WTC11 (cell line): ENCODE results near the gene EPHA6. TPM values are rescaled to one million over a fixed set of nuclear protein-coding genes. Genes with fewer than 3 reads are reported as not detected.

ENCODE experiments used
- ATAC-seq: fragments of 200-7000 bp; cut with Tn5 transposase; 2 replicates; pipeline ENCODE4 v1.10.0; 2021; ENCODE audit warnings: mild to moderate bottlenecking, moderate library complexity
- CTCF ChIA-PET: fragments of 300-600 bp; sonication (Branson Sonifier 250); formaldehyde crosslinking; loops from one replicate; lab custom pipeline; 2021; ENCODE audit warnings: antibody characterized with exemption; lab: Charles Lee
- POLR2A ChIA-PET: fragments of 350-600 bp; sonication (Branson Sonifier 250); formaldehyde crosslinking; loops from one replicate; lab custom pipeline; 2021; ENCODE audit warnings: antibody characterized with exemption; lab: Charles Lee
- DNase-seq: peaks from one replicate; pipeline ENCODE4 v3.0.0; 2021; ENCODE audit warnings: low spot score
- H3K27ac Mint-ChIP-seq: 2 replicates; pipeline ENCODE4 v1.8.0; 2021; ENCODE audit warnings: mixed read lengths
- H3K27me3 Mint-ChIP-seq: 2 replicates; pipeline ENCODE4 v1.8.0; 2021; ENCODE audit warnings: low read depth, mild to moderate bottlenecking, moderate library complexity, mixed read lengths
- H3K36me3 Mint-ChIP-seq: 2 replicates; pipeline ENCODE4 v1.8.0; 2021; ENCODE audit warnings: mixed read lengths
- H3K4me1 Mint-ChIP-seq: 2 replicates; pipeline ENCODE4 v1.8.0; 2022; ENCODE audit warnings: mixed read lengths
- H3K4me3 Mint-ChIP-seq: 2 replicates; pipeline ENCODE4 v1.8.0; 2021; ENCODE audit warnings: mild to moderate bottlenecking, moderate library complexity, mixed read lengths
- H3K9me3 Mint-ChIP-seq: 2 replicates; pipeline ENCODE4 v1.8.0; 2021; ENCODE audit warnings: mixed read lengths
- CREB1 ChIP-seq: sonication (generic); formaldehyde crosslinking; IDR thresholded peaks from 2 replicates; pipeline ENCODE4 v1.8.0; 2023; ENCODE audit warnings: mild to moderate bottlenecking, missing genetic modification reagents
- ELF4 ChIP-seq: sonication (generic); formaldehyde crosslinking; IDR thresholded peaks from 2 replicates; pipeline ENCODE4 v1.8.1; 2022; ENCODE audit warnings: low read depth, mild to moderate bottlenecking, moderate library complexity, missing genetic modification reagents
- EMX1 ChIP-seq: fragments of 250-450 bp; sonication (Bioruptor Pico); IDR thresholded peaks from 2 replicates; pipeline ENCODE4 v1.8.0; 2021; ENCODE audit warnings: mild to moderate bottlenecking
- ERG ChIP-seq: fragments of 250-450 bp; sonication (Bioruptor Pico); IDR thresholded peaks from 2 replicates; pipeline ENCODE4 v1.8.0; 2021; ENCODE audit warnings: mild to moderate bottlenecking
- HMGA2 ChIP-seq: fragments of 250-450 bp; sonication (Bioruptor Pico); IDR thresholded peaks from 2 replicates; pipeline ENCODE4 v1.4.0; 2021; ENCODE audit warnings: mild to moderate bottlenecking, moderate library complexity
- JAZF1 ChIP-seq: fragments of 250-450 bp; sonication (Bioruptor Pico); IDR thresholded peaks from 2 replicates; pipeline ENCODE4 v1.9.0; 2021; ENCODE audit warnings: moderate library complexity, mild to moderate bottlenecking, inconsistent platforms
- JUN ChIP-seq: sonication (generic); formaldehyde crosslinking; IDR thresholded peaks from 2 replicates; pipeline ENCODE4 v1.8.0; 2023; ENCODE audit warnings: mild to moderate bottlenecking, missing genetic modification reagents
- NFE2L1 ChIP-seq: sonication (generic); formaldehyde crosslinking; IDR thresholded peaks from 2 replicates; pipeline ENCODE4 v1.8.1; 2023; ENCODE audit warnings: missing genetic modification reagents
- NFYB ChIP-seq: sonication (generic); formaldehyde crosslinking; conservative IDR thresholded peaks from 2 replicates; pipeline ENCODE4 v1.8.0; 2022; ENCODE audit warnings: low read depth, missing genetic modification reagents
- NR2C2 ChIP-seq: sonication (generic); formaldehyde crosslinking; IDR thresholded peaks from 2 replicates; pipeline ENCODE4 v1.8.0; 2022; ENCODE audit warnings: mild to moderate bottlenecking, missing genetic modification reagents
- NR3C1 ChIP-seq: sonication (generic); formaldehyde crosslinking; conservative IDR thresholded peaks from 2 replicates; pipeline ENCODE4 v1.8.1; 2023; ENCODE audit warnings: low read depth, mild to moderate bottlenecking, missing genetic modification reagents
- OVOL2 ChIP-seq: fragments of 250-450 bp; sonication (Bioruptor Pico); IDR thresholded peaks from 2 replicates; pipeline ENCODE4 v1.9.0; 2021; ENCODE audit warnings: mild to moderate bottlenecking, borderline replicate concordance
- SOX15 ChIP-seq: fragments of 250-450 bp; sonication (Bioruptor Pico); IDR thresholded peaks from 2 replicates; pipeline ENCODE4 v1.9.0; 2021; ENCODE audit warnings: mild to moderate bottlenecking
- ZNF138 ChIP-seq: sonication (generic); formaldehyde crosslinking; conservative IDR thresholded peaks from 2 replicates; pipeline ENCODE4 v1.8.1; 2022; ENCODE audit warnings: mild to moderate bottlenecking, moderate library complexity, missing genetic modification reagents
- ZNF232 ChIP-seq: sonication (generic); formaldehyde crosslinking; IDR thresholded peaks from 2 replicates; pipeline ENCODE4 v1.8.0; 2022; ENCODE audit warnings: mild to moderate bottlenecking, missing genetic modification reagents
- ZNF263 ChIP-seq: sonication (generic); formaldehyde crosslinking; IDR thresholded peaks from 2 replicates; pipeline ENCODE4 v1.8.1; 2022; ENCODE audit warnings: low read depth, mild to moderate bottlenecking, moderate library complexity, missing genetic modification reagents
- ZNF317 ChIP-seq: sonication (generic); formaldehyde crosslinking; IDR thresholded peaks from 2 replicates; pipeline ENCODE4 v1.8.1; 2023; ENCODE audit warnings: low read depth, mild to moderate bottlenecking, moderate library complexity, missing genetic modification reagents, borderline replicate concordance
- ZNF532 ChIP-seq: fragments of 250-450 bp; sonication (Bioruptor Pico); IDR thresholded peaks from 2 replicates; pipeline ENCODE4 v1.9.0; 2021; ENCODE audit warnings: mild to moderate bottlenecking, borderline replicate concordance
- total RNA-seq: library from RNA; stranded (reverse); gene quantifications from 3 replicates; pipeline ENCODE4 v1.2.3, GENCODE V29; 2021
- TF ChIP-seq, protein P1 (sequence below): fragments of 250-450 bp; sonication (Bioruptor Pico); IDR thresholded peaks from 2 replicates; pipeline ENCODE4 v2.1.2; 2022; ENCODE audit warnings: mild to moderate bottlenecking, moderate library complexity
- TF ChIP-seq, protein P2 (sequence below): sonication (generic); formaldehyde crosslinking; IDR thresholded peaks from 2 replicates; pipeline ENCODE4 v1.8.1; 2022; ENCODE audit warnings: missing genetic modification reagents, borderline replicate concordance
- TF ChIP-seq, protein P3 (sequence below): sonication (generic); formaldehyde crosslinking; IDR thresholded peaks from 2 replicates; pipeline ENCODE4 v1.8.1; 2023; ENCODE audit warnings: mild to moderate bottlenecking, missing genetic modification reagents, moderate library complexity
- TF ChIP-seq, protein P4 (sequence below): sonication (generic); formaldehyde crosslinking; IDR thresholded peaks from 2 replicates; pipeline ENCODE4 v1.8.1; 2022; ENCODE audit warnings: low read depth, missing genetic modification reagents, borderline replicate concordance
- TF ChIP-seq, protein P5 (sequence below): sonication (generic); formaldehyde crosslinking; IDR thresholded peaks from 2 replicates; pipeline ENCODE4 v1.8.1; 2023; ENCODE audit warnings: mild to moderate bottlenecking, missing genetic modification reagents, moderate library complexity

EPHA6 gene
- total RNA-seq, 1 experiment from 2014 or later: 2.1 TPM

GRCh38 chr3:97389936-97390335, 575.5 kb downstream of the EPHA6 start:
- no peak for DNase-seq
- CTCF ChIA-PET: no interaction called here
- peaks cover 33% of the 10 kb centered on the region for H3K4me1 Mint-ChIP-seq
- TF ChIP-seq, protein P1, sequence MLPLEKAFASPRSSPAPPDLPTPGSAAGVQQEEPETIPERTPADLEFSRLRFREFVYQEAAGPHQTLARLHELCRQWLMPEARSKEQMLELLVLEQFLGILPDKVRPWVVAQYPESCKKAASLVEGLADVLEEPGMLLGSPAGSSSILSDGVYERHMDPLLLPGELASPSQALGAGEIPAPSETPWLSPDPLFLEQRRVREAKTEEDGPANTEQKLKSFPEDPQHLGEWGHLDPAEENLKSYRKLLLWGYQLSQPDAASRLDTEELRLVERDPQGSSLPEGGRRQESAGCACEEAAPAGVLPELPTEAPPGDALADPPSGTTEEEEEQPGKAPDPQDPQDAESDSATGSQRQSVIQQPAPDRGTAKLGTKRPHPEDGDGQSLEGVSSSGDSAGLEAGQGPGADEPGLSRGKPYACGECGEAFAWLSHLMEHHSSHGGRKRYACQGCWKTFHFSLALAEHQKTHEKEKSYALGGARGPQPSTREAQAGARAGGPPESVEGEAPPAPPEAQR (CRISPR knock-in tag): no peak
- TF ChIP-seq NFE2L1: no peak
- TF ChIP-seq NR2C2 (CRISPR knock-in tag): no peak
- no peak for TF ChIP-seq EMX1 (CRISPR knock-in tag)
- no peak for TF ChIP-seq JAZF1 (CRISPR knock-in tag)
- TF ChIP-seq NR3C1: no peak
- TF ChIP-seq OVOL2: no peak
- TF ChIP-seq, protein P2, sequence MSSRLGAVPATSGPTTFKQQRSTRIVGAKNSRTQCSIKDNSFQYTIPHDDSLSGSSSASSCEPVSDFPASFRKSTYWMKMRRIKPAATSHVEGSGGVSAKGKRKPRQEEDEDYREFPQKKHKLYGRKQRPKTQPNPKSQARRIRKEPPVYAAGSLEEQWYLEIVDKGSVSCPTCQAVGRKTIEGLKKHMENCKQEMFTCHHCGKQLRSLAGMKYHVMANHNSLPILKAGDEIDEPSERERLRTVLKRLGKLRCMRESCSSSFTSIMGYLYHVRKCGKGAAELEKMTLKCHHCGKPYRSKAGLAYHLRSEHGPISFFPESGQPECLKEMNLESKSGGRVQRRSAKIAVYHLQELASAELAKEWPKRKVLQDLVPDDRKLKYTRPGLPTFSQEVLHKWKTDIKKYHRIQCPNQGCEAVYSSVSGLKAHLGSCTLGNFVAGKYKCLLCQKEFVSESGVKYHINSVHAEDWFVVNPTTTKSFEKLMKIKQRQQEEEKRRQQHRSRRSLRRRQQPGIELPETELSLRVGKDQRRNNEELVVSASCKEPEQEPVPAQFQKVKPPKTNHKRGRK (CRISPR knock-in tag): no peak
- no peak for TF ChIP-seq ZNF232
- TF ChIP-seq ERG (CRISPR knock-in tag): no peak
- TF ChIP-seq, protein P3, sequence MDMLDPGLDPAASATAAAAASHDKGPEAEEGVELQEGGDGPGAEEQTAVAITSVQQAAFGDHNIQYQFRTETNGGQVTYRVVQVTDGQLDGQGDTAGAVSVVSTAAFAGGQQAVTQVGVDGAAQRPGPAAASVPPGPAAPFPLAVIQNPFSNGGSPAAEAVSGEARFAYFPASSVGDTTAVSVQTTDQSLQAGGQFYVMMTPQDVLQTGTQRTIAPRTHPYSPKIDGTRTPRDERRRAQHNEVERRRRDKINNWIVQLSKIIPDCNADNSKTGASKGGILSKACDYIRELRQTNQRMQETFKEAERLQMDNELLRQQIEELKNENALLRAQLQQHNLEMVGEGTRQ (CRISPR knock-in tag): no peak
- no peak for TF ChIP-seq ZNF138
- TF ChIP-seq, protein P4, sequence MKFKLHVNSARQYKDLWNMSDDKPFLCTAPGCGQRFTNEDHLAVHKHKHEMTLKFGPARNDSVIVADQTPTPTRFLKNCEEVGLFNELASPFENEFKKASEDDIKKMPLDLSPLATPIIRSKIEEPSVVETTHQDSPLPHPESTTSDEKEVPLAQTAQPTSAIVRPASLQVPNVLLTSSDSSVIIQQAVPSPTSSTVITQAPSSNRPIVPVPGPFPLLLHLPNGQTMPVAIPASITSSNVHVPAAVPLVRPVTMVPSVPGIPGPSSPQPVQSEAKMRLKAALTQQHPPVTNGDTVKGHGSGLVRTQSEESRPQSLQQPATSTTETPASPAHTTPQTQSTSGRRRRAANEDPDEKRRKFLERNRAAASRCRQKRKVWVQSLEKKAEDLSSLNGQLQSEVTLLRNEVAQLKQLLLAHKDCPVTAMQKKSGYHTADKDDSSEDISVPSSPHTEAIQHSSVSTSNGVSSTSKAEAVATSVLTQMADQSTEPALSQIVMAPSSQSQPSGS (CRISPR knock-in tag): no peak
- TF ChIP-seq, protein P5, sequence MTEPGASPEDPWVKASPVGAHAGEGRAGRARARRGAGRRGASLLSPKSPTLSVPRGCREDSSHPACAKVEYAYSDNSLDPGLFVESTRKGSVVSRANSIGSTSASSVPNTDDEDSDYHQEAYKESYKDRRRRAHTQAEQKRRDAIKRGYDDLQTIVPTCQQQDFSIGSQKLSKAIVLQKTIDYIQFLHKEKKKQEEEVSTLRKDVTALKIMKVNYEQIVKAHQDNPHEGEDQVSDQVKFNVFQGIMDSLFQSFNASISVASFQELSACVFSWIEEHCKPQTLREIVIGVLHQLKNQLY (CRISPR knock-in tag): no peak
- TF ChIP-seq HMGA2 (CRISPR knock-in tag): no peak
- no peak for TF ChIP-seq ZNF317 (CRISPR knock-in tag)
- no peak for TF ChIP-seq CREB1
- no peak for TF ChIP-seq SOX15
- TF ChIP-seq, all 79 proteins: peak for 0
- peak; percentile 51 for ATAC-seq
- H3K27me3 Mint-ChIP-seq: 0 out of 2 replicates have a peak, but pooled peaks cover 3% of the 10 kb centered on the region
- H3K9me3 Mint-ChIP-seq: peaks cover 29% of the 10 kb centered on the region
- H3K27ac Mint-ChIP-seq: peak overlapping the region; percentile 92
- no peak overlapping the region; the same call in 1 of the 2 replicates for H3K4me3 Mint-ChIP-seq
- POLR2A ChIA-PET: no interaction called here
- H3K36me3 Mint-ChIP-seq: peaks cover 30% of the 10 kb centered on the region

GRCh38 chr3:97391167-97391566, 576.8 kb downstream of the EPHA6 start:
- 0 out of 2 replicates have a peak, but pooled peaks cover 3% of the 10 kb centered on the region for H3K27me3 Mint-ChIP-seq
- no peak for TF ChIP-seq ZNF532 (CRISPR knock-in tag)
- TF ChIP-seq, protein P5 (CRISPR knock-in tag): no peak
- no peak for TF ChIP-seq JUN
- no peak for TF ChIP-seq NFYB (CRISPR knock-in tag)
- no peak for TF ChIP-seq ELF4 (CRISPR knock-in tag)
- no peak for TF ChIP-seq ZNF263 (CRISPR knock-in tag)

More at GRCh38 chr3:97391167-97391566, 576.8 kb downstream of the EPHA6 start:
- Mint-ChIP-seq H3K36me3 (peaks cover 22% of the 10 kb centered on the region), H3K27ac (no peak overlapping the region), H3K4me1 (peaks cover 40% of the 10 kb centered on the region), H3K9me3 (peaks cover 21% of the 10 kb centered on the region), H3K4me3 (no peak overlapping the region)
- DNase-seq: no peak
- ChIA-PET POLR2A (no interaction called here), CTCF (no interaction called here)
- ATAC-seq: no peak
